ENCODE results near the gene BRF1.

The BRF1 gene, protein sequence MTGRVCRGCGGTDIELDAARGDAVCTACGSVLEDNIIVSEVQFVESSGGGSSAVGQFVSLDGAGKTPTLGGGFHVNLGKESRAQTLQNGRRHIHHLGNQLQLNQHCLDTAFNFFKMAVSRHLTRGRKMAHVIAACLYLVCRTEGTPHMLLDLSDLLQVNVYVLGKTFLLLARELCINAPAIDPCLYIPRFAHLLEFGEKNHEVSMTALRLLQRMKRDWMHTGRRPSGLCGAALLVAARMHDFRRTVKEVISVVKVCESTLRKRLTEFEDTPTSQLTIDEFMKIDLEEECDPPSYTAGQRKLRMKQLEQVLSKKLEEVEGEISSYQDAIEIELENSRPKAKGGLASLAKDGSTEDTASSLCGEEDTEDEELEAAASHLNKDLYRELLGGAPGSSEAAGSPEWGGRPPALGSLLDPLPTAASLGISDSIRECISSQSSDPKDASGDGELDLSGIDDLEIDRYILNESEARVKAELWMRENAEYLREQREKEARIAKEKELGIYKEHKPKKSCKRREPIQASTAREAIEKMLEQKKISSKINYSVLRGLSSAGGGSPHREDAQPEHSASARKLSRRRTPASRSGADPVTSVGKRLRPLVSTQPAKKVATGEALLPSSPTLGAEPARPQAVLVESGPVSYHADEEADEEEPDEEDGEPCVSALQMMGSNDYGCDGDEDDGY

DNA sequence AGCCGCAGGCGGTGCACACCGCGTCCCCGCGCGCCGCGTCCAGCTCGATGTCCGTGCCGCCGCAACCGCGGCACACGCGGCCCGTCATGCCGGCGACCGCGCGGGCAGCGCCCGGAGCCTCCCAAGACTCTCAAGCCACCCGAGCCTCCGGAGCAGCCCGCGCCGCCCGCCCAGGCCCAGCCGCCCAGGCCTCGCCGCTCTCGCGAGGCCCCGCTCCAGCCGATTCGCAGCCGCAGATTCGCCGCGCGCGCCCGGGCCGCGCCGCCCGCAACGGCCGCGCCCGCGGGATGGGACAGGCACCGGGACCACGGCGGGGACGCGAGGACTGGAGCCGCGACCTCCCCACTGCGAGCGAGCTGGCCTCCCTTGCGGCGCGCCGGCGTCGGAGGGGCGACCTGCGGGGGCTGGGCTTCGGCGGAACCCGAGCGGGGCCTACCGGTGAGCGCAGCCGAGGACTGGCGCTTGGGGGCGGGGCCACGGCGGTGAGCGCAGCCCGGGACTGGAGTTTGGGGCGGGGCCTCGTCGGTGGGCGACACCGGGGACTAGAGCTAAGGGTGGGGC is at the start of gene BRF1:
TSS of gene BRF1 (minus strand) at position 460 of the 561 bp plus-strand sequence. CDS start at position 88, 372 bp downstream.
- TF ChIP-seq POLR2A (IDR thresholded peaks at IDR 0.05; ENCODE audit: low read depth, low read length), result no peak; the same call in 1 of the 2 replicates
- peak; percentile 97 for DNase-seq (ENCODE audit: insufficient read length, low spot score)
- no peak for FAIRE-seq

DNA sequence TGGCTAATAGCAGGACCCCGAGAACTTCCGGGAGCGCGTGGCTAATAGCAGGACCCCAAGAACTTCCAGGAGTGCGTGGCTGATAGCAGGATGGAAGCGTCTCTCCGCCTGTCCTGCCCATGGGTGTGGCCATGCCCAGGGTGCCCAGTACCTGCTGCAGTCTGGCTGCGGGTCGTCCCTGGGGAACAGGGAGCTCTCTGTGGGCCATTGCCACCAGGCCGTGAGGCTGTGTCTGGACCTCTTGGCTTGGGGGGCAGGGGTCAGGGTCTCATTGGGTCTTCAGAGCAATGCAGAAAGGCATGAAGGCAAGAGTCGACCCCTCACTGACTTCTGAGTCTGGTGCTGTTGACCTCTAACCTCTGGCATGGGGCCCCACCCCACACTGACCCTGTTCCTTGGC is 49.2 kb upstream of the BRF1 start:
- DNase-seq (ENCODE audit: insufficient read length, low spot score) (no peak), FAIRE-seq (no peak)
- no peak for TF ChIP-seq POLR2A (IDR thresholded peaks at IDR 0.05; ENCODE audit: low read depth, low read length)

DNA sequence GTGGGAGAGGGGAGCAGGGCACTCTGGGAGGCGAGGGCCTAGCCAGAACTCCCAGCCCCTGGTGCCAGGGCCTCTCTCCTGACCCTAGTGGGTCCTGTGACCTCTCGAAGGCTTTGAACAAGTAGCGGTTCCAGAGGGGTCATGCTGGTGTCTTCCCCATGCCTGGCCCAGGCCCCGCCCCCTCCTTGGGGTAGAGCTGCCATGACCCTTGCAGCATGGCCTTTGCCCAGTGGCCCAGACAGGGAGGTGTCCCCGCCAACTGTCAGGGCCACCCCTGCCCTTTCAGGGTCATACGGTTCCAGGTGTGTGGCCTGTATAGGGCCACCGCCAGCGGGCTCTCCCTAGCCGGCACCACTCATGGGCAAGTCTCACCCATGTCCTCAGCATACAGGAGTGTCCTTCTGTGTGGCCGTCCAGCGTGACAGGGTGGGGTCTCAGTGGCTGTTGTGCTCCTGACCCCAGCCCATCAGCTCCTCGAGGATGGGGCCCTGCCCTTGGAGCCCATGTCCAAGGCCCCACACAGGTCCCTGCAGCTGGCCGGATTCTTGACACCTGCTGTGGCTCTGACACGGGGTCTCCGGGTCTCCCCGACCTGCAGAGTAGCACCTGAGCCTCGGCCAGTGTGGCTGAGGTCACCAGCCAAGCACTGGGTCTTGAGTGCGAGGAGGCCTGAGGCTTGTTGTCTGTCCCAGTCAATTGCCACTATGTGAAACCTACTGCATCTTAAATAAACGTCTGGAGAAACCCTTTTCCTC is 48.3 kb upstream of the BRF1 start:
- DNase-seq (ENCODE audit: insufficient read length, low spot score), result no peak
- TF ChIP-seq POLR2A (IDR thresholded peaks at IDR 0.05; ENCODE audit: low read depth, low read length), result no peak
- no peak for FAIRE-seq

DNA sequence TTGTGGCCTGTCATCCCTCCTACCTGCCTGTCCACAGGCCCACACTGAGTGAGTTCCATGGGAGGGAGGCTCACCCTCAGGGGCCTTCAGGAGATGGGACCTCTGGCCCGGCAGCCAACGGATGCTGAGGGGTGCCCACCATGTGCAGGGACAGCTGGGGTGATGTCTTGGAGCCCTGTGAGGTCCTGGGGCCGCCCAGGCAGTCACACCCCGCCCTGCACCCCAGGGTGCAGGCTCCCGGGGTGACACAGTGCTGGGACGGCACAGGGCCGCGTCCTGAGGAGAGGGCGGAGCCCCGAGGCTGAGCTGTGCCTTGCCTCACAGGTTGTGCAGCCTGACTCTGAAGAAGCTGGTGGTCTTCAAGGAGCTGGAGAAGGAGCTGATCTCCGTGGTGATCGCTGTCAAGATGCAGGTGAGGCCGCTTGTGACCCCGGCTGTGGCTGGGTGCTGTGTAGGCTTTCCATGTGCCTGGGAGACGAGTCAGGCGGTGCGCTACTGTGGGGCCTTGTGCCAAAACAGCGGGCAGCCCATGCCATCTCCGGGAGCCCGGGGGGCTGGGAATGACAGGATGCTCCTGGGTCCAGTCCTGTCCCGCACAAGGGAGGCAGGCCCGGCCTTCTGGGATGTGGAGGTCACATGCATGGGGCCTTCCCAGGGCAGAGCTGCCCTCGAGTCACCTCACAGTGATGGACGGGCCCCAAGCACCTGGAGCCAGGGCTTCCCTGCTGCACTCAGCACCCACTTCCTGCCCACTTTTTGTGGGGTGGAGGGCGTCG is 47.6 kb upstream of the BRF1 start:
- FAIRE-seq (no peak), DNase-seq (ENCODE audit: insufficient read length, low spot score) (peak; percentile 60)
- TF ChIP-seq POLR2A (IDR thresholded peaks at IDR 0.05; ENCODE audit: low read depth, low read length), result no peak

DNA sequence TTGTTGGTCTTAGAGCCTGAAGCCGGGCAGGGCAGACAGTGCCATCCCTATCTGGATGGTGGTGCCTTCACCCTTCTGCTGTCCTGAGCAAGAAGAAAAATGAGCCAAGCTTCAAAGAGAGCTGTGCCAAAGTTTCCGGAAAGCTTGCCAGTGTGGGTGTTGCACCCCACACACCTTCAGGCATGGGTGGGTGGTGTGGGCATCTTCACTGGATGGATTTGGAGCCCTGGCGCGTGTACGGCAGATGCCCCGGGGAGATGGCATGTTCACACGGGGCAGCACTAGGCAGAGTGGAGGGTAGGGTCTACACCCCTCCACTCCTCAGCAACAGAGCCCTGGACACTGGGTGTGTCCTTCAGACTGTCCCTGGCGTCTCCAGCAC is 46.8 kb upstream of the BRF1 start:
- no peak for TF ChIP-seq POLR2A (IDR thresholded peaks at IDR 0.05; ENCODE audit: low read depth, low read length)
- no peak for FAIRE-seq
- DNase-seq (ENCODE audit: insufficient read length, low spot score), result no peak

DNA sequence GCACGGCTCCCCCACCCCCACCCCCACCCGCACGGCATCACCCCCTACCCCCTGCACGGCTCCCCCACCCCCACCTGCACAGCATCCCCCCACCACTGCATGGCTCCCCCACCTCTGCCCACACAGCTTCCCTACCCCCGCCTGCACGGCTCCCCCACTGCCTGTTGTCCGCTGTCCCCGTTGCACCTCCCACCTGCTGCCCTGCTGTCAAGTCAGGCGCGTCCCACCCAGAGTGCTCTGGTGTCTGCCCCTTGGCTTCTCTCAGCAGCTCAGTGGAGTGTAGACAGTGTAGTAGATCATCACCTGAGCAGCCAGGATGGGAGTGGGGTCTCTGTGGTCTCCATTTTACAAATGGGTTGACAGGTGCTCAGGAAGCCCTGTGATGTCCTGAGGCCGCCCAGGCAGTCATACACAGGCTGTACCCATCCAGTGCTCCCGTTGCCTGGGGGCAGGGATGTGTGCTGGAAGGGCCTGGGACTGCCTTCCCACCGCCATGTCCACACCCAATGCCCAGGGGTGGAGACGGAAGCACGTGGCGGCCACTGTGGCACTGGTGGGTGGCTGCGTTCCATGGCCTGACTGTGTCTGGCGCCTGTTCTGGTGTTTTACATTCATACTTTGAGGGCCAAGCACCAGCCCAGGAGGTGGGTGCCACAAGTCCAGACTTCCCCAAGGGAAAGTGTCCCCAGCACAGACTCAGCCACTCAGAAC is 46.2 kb upstream of the BRF1 start:
- no peak for DNase-seq (ENCODE audit: insufficient read length, low spot score)
- no peak for TF ChIP-seq POLR2A (IDR thresholded peaks at IDR 0.05; ENCODE audit: low read depth, low read length)
- FAIRE-seq, result no peak

DNA sequence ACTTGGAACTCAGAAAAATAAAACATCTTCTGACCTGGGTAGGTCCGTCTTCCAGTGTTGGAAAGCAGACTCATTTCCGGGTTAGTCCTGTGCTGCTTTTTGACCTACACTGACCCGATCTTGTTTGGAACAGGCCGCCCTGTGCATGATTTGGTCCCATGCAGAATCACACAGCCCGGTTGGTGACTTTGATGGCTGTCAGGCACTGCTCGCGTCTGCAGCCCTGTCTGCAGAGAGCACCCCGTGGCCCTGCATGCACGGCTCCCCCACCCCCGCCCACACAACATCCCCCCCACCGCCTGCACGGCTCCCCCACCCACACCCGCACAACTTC is 45.4 kb upstream of the BRF1 start:
- no peak for TF ChIP-seq POLR2A (IDR thresholded peaks at IDR 0.05; ENCODE audit: low read depth, low read length)
- FAIRE-seq (no peak), DNase-seq (ENCODE audit: insufficient read length, low spot score) (no peak)

DNA sequence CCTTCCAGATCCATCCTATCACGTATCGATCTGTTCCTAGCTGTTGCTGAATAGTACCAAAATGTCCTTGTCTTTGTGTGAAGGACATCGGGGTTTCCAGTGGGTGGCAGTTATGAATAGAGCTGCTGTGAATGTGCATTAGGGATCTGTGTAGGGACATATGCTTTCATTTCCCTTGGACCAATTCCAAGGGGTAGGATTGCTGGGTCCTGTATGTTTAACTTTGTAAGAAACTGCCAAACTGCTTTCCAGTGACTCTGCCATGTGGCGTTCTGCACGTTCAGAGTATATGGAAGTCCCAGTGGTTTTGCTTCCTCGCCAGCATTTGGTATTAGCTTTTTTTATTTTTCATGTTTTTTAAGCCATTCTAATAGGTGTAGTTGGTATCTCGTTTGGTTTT is 42.4 kb upstream of the BRF1 start:
- TF ChIP-seq POLR2A (IDR thresholded peaks at IDR 0.05; ENCODE audit: low read depth, low read length), result no peak
- DNase-seq (ENCODE audit: insufficient read length, low spot score), result no peak
- FAIRE-seq, result no peak

DNA sequence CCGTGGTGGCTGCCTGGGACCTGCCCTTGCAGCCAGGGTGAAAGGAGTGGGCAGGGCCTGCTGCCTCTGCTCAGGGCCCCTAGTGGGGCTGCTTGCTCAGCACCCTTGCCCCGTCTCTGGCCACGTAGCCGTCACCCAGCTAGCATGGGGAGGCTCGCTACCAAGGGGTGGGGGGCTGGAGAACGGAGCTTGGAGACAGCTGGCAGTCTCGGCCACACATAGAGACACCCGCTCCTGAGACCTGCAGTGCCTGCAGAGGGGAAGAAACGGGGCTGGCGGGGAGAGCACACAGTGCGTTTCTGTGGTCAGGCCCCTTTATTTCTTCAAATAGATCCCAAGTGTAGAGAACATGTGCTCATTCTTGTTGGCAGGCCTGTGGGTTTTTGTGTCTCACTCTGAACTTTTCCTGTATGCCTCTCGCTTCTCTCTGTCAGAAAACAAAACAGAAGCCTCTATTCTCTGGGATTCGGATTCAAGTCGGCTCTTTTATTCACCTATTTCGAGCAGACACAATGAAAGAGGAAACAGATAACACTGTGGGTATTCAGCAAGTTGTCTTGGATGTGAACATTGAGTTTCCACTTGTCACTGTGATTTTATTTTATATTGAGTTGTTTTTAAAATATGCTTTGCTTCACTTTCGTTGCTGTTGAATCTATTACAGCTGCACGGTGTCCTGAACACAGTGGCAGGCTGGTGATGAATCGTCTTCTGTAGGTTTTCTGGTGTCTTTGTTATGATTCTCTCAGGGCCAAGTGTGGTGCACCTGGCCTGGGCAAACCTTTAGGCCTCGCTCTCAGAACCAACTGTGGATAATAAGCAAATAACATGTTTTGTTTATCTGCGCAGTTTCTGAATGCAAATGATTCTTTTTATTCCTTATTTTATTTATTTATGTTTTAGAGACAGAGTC is 40.3 kb upstream of the BRF1 start:
- FAIRE-seq (no peak), DNase-seq (ENCODE audit: insufficient read length, low spot score) (no peak)
- TF ChIP-seq POLR2A (IDR thresholded peaks at IDR 0.05; ENCODE audit: low read depth, low read length), result no peak

DNA sequence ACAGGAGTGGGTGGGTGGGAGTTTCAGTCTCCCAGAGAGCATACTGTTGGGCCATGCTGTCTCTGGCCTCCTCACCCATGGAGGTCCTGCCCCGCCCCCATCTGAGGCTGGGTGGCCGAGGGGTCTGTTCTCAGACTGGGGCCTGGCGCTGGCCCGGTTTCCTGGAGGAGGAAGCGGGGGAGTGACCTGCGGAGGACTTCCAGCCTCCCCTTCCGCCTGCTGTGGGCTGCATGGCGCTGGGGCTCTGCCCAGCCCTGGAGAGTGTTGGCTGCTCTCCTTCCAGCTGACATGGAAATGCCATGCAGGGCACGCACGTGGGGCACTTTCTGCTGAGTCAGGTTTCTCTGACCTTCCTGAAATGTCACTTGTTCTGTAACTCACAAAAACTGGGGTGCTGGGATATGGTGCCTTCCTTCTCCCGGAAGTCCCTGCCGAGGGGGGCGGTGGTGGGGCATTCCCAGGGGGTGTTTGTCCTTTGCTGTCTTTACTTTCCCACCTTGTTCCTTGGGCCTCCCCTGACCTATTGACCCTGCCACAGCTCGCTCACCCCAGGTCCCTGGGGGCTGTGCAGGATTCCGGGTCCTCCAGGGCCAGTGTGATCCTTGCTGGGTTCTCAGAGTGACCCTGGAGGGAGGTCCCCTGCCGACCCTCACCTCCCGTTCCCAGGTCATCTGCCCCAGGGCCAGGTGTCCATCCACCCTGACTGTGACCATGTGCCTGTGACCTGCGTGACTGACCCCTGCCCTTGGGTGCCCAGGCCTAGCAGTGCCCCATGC is 37.4 kb upstream of the BRF1 start:
- no peak for TF ChIP-seq POLR2A (IDR thresholded peaks at IDR 0.05; ENCODE audit: low read depth, low read length)
- no peak for FAIRE-seq
- DNase-seq (ENCODE audit: insufficient read length, low spot score), result no peak

DNA sequence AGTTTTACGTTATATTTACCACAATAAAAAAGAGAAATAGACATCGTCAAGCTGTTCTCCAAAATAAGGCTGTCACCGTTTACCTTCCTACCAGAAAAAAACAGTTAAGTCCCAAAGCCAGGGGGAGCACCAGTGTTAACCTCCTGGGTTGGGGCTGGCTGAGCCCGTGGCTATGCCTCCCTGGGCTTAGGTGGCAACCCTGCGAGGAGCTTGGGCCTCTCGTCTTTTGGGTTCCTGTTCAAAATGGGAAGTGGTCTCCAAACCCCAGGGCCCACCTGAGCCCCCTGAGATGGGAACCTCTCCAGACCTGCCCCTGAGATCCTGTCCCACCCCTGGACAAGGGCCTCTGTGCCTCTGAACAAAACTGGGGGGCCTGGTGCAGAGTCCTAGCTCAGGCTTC is 36.6 kb upstream of the BRF1 start:
- no peak for FAIRE-seq
- DNase-seq (ENCODE audit: insufficient read length, low spot score), result no peak
- TF ChIP-seq POLR2A (IDR thresholded peaks at IDR 0.05; ENCODE audit: low read depth, low read length), result no peak

All from H54 (cell line).